GM12872 (cell line): ENCODE data around the gene IFFO2.

Experiments
- CTCF ChIP-seq: IDR thresholded peaks from 3 replicates; pipeline ENCODE4 v1.5.1; 2011; ENCODE audit warnings: low read depth, mild to moderate bottlenecking, low read length, moderate library complexity; ENCODE audit not compliant: insufficient read depth

The IFFO2 gene

GRCh38 chr1:18921516-18922251 lies 34.8 kb downstream of the IFFO2 start:
- TF ChIP-seq CTCF, result no peak

- TF ChIP-seq CTCF, result no peak
Measured at GRCh38 chr1:18920931-18921330, 35.5 kb downstream of the IFFO2 start.

DNA sequence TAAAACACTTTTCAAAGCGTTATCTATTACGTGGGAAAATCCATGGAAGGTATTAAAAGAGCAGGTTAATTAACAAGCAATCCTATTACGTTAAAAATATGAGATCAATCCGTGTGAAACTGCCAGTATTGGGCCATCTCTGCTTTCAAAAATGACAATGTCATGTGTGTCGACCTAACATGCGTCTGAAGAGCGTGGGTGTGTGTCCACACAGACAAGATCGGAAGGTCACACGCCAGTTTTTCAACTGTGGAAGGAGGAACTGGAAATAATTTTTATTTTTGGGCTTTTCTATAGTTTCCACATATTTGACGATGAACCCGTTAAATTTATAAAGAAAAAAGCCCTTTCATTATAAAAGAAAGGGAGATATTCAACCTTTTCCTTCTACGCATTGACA lies 36.5 kb downstream of the IFFO2 start:
- TF ChIP-seq CTCF, result no peak

DNA sequence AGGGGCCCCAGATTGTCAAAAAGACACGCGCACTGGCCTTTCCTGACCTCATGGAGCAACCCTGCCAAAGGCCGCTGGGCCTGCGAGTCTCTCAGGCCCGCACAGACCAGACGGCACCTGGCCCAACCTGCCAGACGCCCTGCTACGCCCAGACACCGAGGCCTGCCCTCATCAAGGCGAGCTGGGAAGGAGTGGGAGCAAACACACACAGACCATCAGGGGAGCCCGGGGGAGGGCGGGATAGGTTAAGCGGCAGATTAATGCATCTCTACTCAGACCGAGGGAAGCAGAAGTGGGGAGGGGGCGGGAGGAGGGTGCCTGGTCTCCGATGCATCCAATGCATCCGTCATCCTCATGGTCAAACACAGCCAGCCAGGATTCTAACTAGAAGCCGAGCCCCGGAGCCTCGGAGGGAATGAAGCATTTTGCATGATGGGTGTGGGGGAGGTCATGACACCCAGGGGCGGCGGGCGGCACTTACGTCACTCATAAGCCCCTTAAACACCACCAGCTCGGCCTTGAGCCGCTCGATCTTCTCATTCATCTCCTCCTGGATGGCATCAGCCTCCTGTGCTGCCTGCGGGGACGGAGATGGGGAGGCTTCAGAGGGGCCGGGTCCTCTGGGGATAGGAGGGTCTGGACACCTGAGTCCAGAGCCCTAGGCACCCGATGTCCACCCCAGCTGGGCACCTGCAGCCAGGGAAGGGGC lies 37.1 kb downstream of the IFFO2 start:
- TF ChIP-seq CTCF, result no peak

- TF ChIP-seq CTCF, result no peak
Measured at GRCh38 chr1:18918417-18918816, 38.1 kb downstream of the IFFO2 start.

DNA sequence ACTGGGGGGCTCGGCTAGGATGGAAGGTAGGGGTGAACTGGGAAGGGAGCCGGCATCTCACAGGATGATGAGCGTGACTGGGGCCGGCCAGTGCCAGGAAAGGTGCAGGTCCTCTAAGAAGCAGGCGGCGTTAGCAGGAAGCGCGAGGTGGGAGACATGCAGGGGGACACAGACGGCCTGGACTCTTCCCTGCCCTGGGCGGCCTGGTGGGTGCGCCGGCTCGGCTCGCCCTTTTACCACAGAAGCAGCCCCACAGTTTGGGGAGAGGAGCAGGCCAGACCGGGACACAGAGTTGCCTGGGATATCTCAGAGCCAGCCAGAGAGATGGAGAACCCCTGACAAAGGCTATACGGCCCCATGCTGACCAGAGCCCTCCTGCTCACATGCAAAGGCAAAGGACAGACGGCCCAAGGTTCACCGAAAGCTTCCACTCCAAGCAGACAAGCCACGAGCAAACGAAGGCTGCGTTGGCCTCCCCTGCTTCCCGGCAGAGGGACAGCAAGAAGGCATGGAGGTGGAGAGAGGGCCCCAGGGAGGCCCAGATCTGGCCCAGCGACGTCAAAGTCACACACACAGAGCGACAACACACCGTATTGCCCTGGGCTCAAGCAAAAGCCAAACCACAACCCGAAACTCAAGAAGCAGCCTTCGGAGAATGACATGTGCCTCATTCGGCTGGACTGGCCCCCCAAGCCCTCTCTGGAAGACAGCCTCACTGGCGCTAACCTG lies 39.2 kb downstream of the IFFO2 start:
- TF ChIP-seq CTCF, result no peak

DNA sequence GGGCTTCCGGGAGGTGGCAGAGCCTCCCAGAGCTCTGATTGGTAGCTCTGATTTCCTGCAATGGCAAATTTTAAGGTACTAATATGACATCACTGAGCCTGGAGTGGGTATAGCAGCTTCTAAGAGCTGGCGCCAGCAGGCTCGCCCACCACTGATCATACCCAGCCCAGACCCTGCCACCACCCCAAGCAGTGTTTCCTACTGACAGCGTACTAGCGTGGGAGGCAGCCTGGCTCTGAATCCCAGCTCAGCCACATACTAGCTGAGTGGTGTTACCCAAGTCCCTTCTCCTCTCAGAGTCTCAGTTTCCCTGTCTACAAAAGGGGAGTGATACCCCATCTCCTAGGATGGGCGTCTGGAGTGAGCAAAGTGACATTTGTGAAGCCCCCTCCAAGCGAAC lies 41.1 kb downstream of the IFFO2 start:
- no peak for TF ChIP-seq CTCF
